HG03565 (cell line): ENCODE measurements around the gene ADAMTS1.

Experiments used
- ATAC-seq: cut with Tn5 transposase; IDR thresholded peaks from one replicate; pipeline ENCODE4 v1.9.1; 2021; ENCODE audit warnings: mild to moderate bottlenecking, moderate library complexity; ENCODE audit not compliant: unreplicated experiment

Gene ADAMTS1

GRCh38 chr21:26814386-26814785 is 30.8 kb downstream of the ADAMTS1 start:
- ATAC-seq: no peak

- ATAC-seq: no peak
Observed at GRCh38 chr21:26813426-26813998, 31.7 kb downstream of the ADAMTS1 start.

- ATAC-seq: no peak
Observed at GRCh38 chr21:26812173-26812572, 33.0 kb downstream of the ADAMTS1 start.

- no peak for ATAC-seq
Observed at GRCh38 chr21:26811482-26811881, 33.7 kb downstream of the ADAMTS1 start.

GRCh38 chr21:26810676-26811415 is 34.4 kb downstream of the ADAMTS1 start:
- ATAC-seq: no peak

GRCh38 chr21:26810266-26810665 is 34.9 kb downstream of the ADAMTS1 start:
- ATAC-seq: no peak

- ATAC-seq: no peak
Observed at GRCh38 chr21:26809745-26810144, 35.5 kb downstream of the ADAMTS1 start.

GRCh38 chr21:26806801-26807295 is 38.4 kb downstream of the ADAMTS1 start:
- ATAC-seq: no peak

GRCh38 chr21:26804895-26805609 is 40.2 kb downstream of the ADAMTS1 start:
- no peak for ATAC-seq

GRCh38 chr21:26801498-26801897 is 43.7 kb downstream of the ADAMTS1 start:
- ATAC-seq: no peak

- ATAC-seq: no peak
Observed at GRCh38 chr21:26800970-26801431, 44.2 kb downstream of the ADAMTS1 start.

- no peak for ATAC-seq
Observed at GRCh38 chr21:26800455-26800854, 44.8 kb downstream of the ADAMTS1 start.

GRCh38 chr21:26800001-26800400 is 45.2 kb downstream of the ADAMTS1 start:
- ATAC-seq: no peak

- no peak for ATAC-seq
Observed at GRCh38 chr21:26798856-26799751, 46.1 kb downstream of the ADAMTS1 start.

GRCh38 chr21:26797878-26798456 is 47.2 kb downstream of the ADAMTS1 start:
- ATAC-seq: no peak

- ATAC-seq: no peak
Observed at GRCh38 chr21:26795866-26796329, 49.3 kb downstream of the ADAMTS1 start.

GRCh38 chr21:26795412-26795805 is 49.8 kb downstream of the ADAMTS1 start:
- no peak for ATAC-seq

- ATAC-seq: no peak
Observed at GRCh38 chr21:26794597-26795411, 50.4 kb downstream of the ADAMTS1 start.

GRCh38 chr21:26790296-26790695 is 54.9 kb downstream of the ADAMTS1 start:
- ATAC-seq: no peak
